NCI-H2227 treated with DMSO at 0.1 percent for 48 hours (cell line): ENCODE results near the gene RABL3.
"Not testable (repeated sequence)": the region's sequence is repeated elsewhere in the genome, so short reads cannot be mapped to it uniquely, and the experiment has no call there.

Experiments
- DNase-seq: peaks from one replicate; lab custom pipeline; 2025; lab: John Stamatoyannopoulos, UW

The RABL3 gene

GRCh38 chr3:120682095-120682681 is 60.1 kb downstream of the RABL3 start, which contains the start of gene HGD:
Gene HGD (minus strand): TSS chr3:120682239. CDS start chr3:120682111, 128 bp downstream.
- DNase-seq = no peak

- no peak for DNase-seq
These were observed 60.7 kb downstream of the RABL3 start for GRCh38 chr3:120681506-120682038.

- no peak for DNase-seq
These were observed 61.3 kb downstream of the RABL3 start for GRCh38 chr3:120681018-120681417.

- DNase-seq = no peak
These were observed 62.0 kb downstream of the RABL3 start for GRCh38 chr3:120680193-120680894.

- no peak for DNase-seq
These were observed 63.3 kb downstream of the RABL3 start for GRCh38 chr3:120678984-120679383.

- DNase-seq = peak; percentile 31
These were observed 63.9 kb downstream of the RABL3 start for GRCh38 chr3:120678331-120678947.

- not testable (repeated sequence) for DNase-seq
These were observed 65.1 kb downstream of the RABL3 start for GRCh38 chr3:120677193-120677592.

GRCh38 chr3:120673116-120673515 is 69.2 kb downstream of the RABL3 start:
- DNase-seq = no peak

- no peak for DNase-seq
These were observed 71.7 kb downstream of the RABL3 start for GRCh38 chr3:120670576-120670975.

- DNase-seq = no peak
These were observed 77.4 kb downstream of the RABL3 start for GRCh38 chr3:120664926-120665325.

- DNase-seq = no peak
These were observed 80.4 kb downstream of the RABL3 start for GRCh38 chr3:120661945-120662344.

GRCh38 chr3:120661106-120661905 is 81.0 kb downstream of the RABL3 start:
- no peak for DNase-seq

GRCh38 chr3:120659834-120660233 is 82.5 kb downstream of the RABL3 start:
- no peak for DNase-seq

GRCh38 chr3:120659285-120659684 is 83.0 kb downstream of the RABL3 start:
- DNase-seq = no peak

GRCh38 chr3:120652896-120653545 is 89.3 kb downstream of the RABL3 start:
- no peak for DNase-seq

GRCh38 chr3:120652281-120652680 is 90.0 kb downstream of the RABL3 start:
- no peak for DNase-seq

GRCh38 chr3:120650311-120650710 is 92.0 kb downstream of the RABL3 start:
- no peak for DNase-seq

GRCh38 chr3:120649830-120650233 is 92.5 kb downstream of the RABL3 start:
- DNase-seq = no peak

GRCh38 chr3:120648290-120648689 is 94.0 kb downstream of the RABL3 start:
- DNase-seq = no peak

- no peak for DNase-seq
These were observed 95.4 kb downstream of the RABL3 start for GRCh38 chr3:120646771-120647432.
